Keratinocyte (primary cell): Measurements from ENCODE around the gene LY86. TPM values are rescaled to one million over a fixed set of nuclear protein-coding genes. Genes with fewer than 3 reads are reported as not detected.

Source experiments
- DNase-seq: peaks from one replicate; pipeline ENCODE4 v3.0.0-alpha.2; 2011; ENCODE audit warnings: low read depth, missing footprints, low spot score
- FAIRE-seq: peaks from 2 replicates; lab custom pipeline; 2011; peaks lifted over from hg19 to GRCh38; lab: Jason Lieb, UNC
- H2AFZ ChIP-seq: 2 replicates; pipeline ENCODE4 v1.6.0; 2012; ENCODE audit warnings: low read length, control low read depth, inconsistent platforms; ENCODE audit not compliant: control insufficient read depth
- H3K27ac ChIP-seq: 2 replicates; pipeline ENCODE4 v1.5.1; 2011; ENCODE audit warnings: low read length; ENCODE audit not compliant: control insufficient read depth, insufficient read depth
- H3K27me3 ChIP-seq: 3 replicates; pipeline ENCODE4 v1.6.0; 2011; ENCODE audit warnings: low read length; ENCODE audit not compliant: control insufficient read depth, insufficient read depth; ENCODE audit errors: extremely low read depth
- H3K36me3 ChIP-seq, 2 experiments: 2 replicates in 1 of 2; 3 replicates in 1 of 2; pipeline ENCODE4 v1.5.1; 2011; ENCODE audit warnings: low read length in 2 of 2, mild to moderate bottlenecking in 1 of 2; ENCODE audit not compliant: control insufficient read depth in 2 of 2, insufficient read depth in 2 of 2; ENCODE audit errors: extremely low read depth in 1 of 2
- H3K4me1 ChIP-seq: 3 replicates; pipeline ENCODE4 v1.5.1; 2011; ENCODE audit warnings: low read length; ENCODE audit not compliant: control insufficient read depth, insufficient read depth; ENCODE audit errors: extremely low read depth
- H3K4me2 ChIP-seq: 3 replicates; pipeline ENCODE4 v1.6.0; 2011; ENCODE audit warnings: low read depth, low read length; ENCODE audit not compliant: control insufficient read depth, insufficient read depth; ENCODE audit errors: extremely low read depth
- H3K4me3 ChIP-seq, 3 experiments: fragments of 200-600 bp in 1 of 3; sonication (generic) in 1 of 3; 2 replicates in 2 of 3; 3 replicates in 1 of 3; pipeline ENCODE4 v1.5.1; 2011 to 2016; ENCODE audit warnings: low read length in 3 of 3, mild to moderate bottlenecking in 3 of 3, control low read depth in 2 of 3, inconsistent platforms in 1 of 3, low read depth in 1 of 3, mixed read lengths in 1 of 3, mixed run types in 1 of 3, moderate library complexity in 1 of 3; ENCODE audit not compliant: control insufficient read depth in 2 of 3, insufficient read depth in 2 of 3; ENCODE audit errors: extremely low read depth in 1 of 3
- H3K79me2 ChIP-seq: 2 replicates; pipeline ENCODE4 v1.6.0; 2012; ENCODE audit warnings: low read length; ENCODE audit not compliant: control insufficient read depth, insufficient read depth
- H3K9ac ChIP-seq: 3 replicates; pipeline ENCODE4 v1.6.0; 2011; ENCODE audit warnings: low read length; ENCODE audit not compliant: control insufficient read depth, insufficient read depth; ENCODE audit errors: extremely low read depth
- H3K9me1 ChIP-seq: 3 replicates; pipeline ENCODE4 v1.6.0; 2011; ENCODE audit warnings: low read length; ENCODE audit not compliant: control insufficient read depth, insufficient read depth; ENCODE audit errors: extremely low read depth
- H3K9me3 ChIP-seq: 2 replicates; pipeline ENCODE4 v1.5.1; 2012; ENCODE audit warnings: low read depth, low read length; ENCODE audit not compliant: control insufficient read depth
- H4K20me1 ChIP-seq: 3 replicates; pipeline ENCODE4 v1.6.0; 2011; ENCODE audit warnings: low read length; ENCODE audit not compliant: control insufficient read depth, insufficient read depth; ENCODE audit errors: extremely low read depth
- CTCF ChIP-seq, 3 experiments: IDR thresholded peaks in 1 of 3; conservative IDR thresholded peaks in 1 of 3; optimal IDR thresholded peaks in 1 of 3; 2 replicates in 2 of 3; 3 replicates in 1 of 3; pipeline versions ENCODE3 to v1.5.1; 2011; ENCODE audit warnings: low read length in 3 of 3, mild to moderate bottlenecking in 3 of 3, moderate library complexity in 2 of 3, control low read depth in 1 of 3, inconsistent platforms in 1 of 3; ENCODE audit not compliant: insufficient read depth in 2 of 3; ENCODE audit errors: extremely low read depth in 1 of 3
- EZH2 ChIP-seq: IDR thresholded peaks from one replicate; pipeline ENCODE4 v1.6.1; 2012; ENCODE audit warnings: inconsistent platforms, mild to moderate bottlenecking, low read length, moderate library complexity
- dilution Hi-C: fragments of 300-500 bp; cut with MboI; formaldehyde crosslinking; loops from one replicate; pipeline ENCODE4 v1.7.0; 2020; ENCODE audit warnings: low sequenced_read_pairs; ENCODE audit not compliant: extremely low pct_ligation_motif_present
- polyA plus RNA-seq, 5 experiments: library from polyadenylated mRNA; depleted of rRNA in 3 of 5; stranded (reverse) in 3 of 5; stranded (forward) in 1 of 5; unstranded in 1 of 5; fragments of >200 nt; gene quantifications; 1 replicate in 1 of 5; 2 replicates in 3 of 5; 3 replicates in 1 of 5; pipeline versions ENCODE4 v1.2.1 to v1.2.3, GENCODE V29; 2011 to 2012; ENCODE audit warnings: missing spikeins in 2 of 5, low read depth in 1 of 5, low replicate concordance in 1 of 5

The LY86 gene
- polyA plus RNA-seq, 1 donor (not counting 4 experiments of a cell fraction or from before 2014, with no cell fraction given), result not detected

GRCh38 chr6:6547110-6547879, 41.2 kb upstream of the LY86 start:
- Histone ChIP-seq H3K27ac (no peak overlapping the region), H3K4me2 (peak overlapping the region; percentile 75)

DNA sequence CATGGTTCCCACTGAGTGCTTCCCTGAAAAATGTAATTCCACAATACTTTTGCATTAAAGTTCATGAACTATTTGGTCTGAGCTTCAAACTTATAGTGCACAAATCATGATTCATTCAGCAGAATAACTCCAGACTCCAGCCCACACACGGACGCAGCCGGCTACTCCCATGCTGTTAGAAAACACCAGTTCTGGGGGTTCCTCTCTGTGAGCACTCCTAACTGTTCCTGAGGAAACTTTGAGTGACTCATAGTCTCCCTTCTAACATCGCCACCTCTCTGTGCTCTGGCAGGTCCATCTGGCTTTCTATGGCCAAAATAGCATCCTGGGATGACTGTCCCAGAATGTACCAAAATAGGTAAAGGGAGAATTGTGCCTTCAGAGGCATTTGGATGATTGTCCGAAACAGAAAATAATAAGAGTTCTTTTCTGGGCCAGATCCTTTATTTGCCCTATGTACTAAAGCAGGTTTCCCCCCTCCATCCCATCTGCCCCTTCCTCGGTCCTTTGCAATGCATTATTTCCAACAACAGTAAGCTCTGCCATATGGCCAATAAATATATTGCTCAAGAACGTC, 32.3 kb upstream of the LY86 start:
- no peak for FAIRE-seq
- Histone ChIP-seq H3K4me3 (no peak overlapping the region), H3K27me3 (peaks cover 5% of the 10 kb centered on the region), H3K9me3 (no peaks in the 10 kb centered on the region), H2AFZ (no peak overlapping the region), H4K20me1 (no peaks in the 10 kb centered on the region), H3K9ac (no peak overlapping the region), H3K79me2 (no peaks in the 10 kb centered on the region), H3K27ac (no peak overlapping the region), H3K36me3 (no peaks in the 10 kb centered on the region), H3K9me1 (no peaks in the 10 kb centered on the region), H3K4me1 (peaks cover 18% of the 10 kb centered on the region), H3K4me2 (no peak overlapping the region)
- DNase-seq, result no peak
- TF ChIP-seq EZH2 (no peak), CTCF (optimal IDR thresholded peaks at IDR 0.05 in 1 of 3, IDR thresholded peaks at IDR 0.05 in 1 of 3, conservative IDR thresholded peaks at IDR 0.05 in 1 of 3; ENCODE audit: extremely low read depth in 1 of 3, insufficient read depth in 2 of 3, low read length in 3 of 3) (no peak)
- dilution Hi-C loops, result no loop called here

More at GRCh38 chr6:6547110-6547879, 41.2 kb upstream of the LY86 start:
- TF ChIP-seq CTCF (optimal IDR thresholded peaks at IDR 0.05 in 1 of 3, IDR thresholded peaks at IDR 0.05 in 1 of 3, conservative IDR thresholded peaks at IDR 0.05 in 1 of 3; ENCODE audit: extremely low read depth in 1 of 3, insufficient read depth in 2 of 3, low read length in 3 of 3), result peak; percentile 84 to 98 (median 96)
- no peak for TF ChIP-seq EZH2
- Histone ChIP-seq H3K4me3 (peak overlapping the region in 2 of 3 experiments; percentile 40 to 45), H3K9ac (no peak overlapping the region), H4K20me1 (no peaks in the 10 kb centered on the region), H3K27me3 (peaks cover 22% of the 10 kb centered on the region), H2AFZ (peak overlapping the region; percentile 45), H3K36me3 (no peaks in the 10 kb centered on the region), H3K79me2 (no peaks in the 10 kb centered on the region), H3K4me1 (no peaks in the 10 kb centered on the region), H3K9me1 (no peaks in the 10 kb centered on the region), H3K9me3 (no peaks in the 10 kb centered on the region)
- DNase-seq (no peak), FAIRE-seq (peak; percentile 89)
- dilution Hi-C loops, result no loop called here
